Epithelial cell of proximal tubule (primary cell): ENCODE results near the gene TSPAN11. TPM values are rescaled to one million over a fixed set of nuclear protein-coding genes. Genes with fewer than 3 reads are reported as not detected.

Experiments
- DNase-seq: peaks from one replicate; pipeline ENCODE4 v3.0.0-alpha.2; 2011; ENCODE audit warnings: low read depth
- H3K4me3 ChIP-seq: 2 replicates; pipeline ENCODE4 v1.5.1; 2011; ENCODE audit warnings: low read depth, mild to moderate bottlenecking, low read length
- total RNA-seq: library from RNA; depleted of rRNA; stranded (reverse); fragments of >200 nt; gene quantifications from 2 replicates; pipeline ENCODE4 v1.2.3, GENCODE V29; 2015
- TF ChIP-seq, protein P1 (sequence below): conservative IDR thresholded peaks from 2 replicates; pipeline ENCODE4 v1.5.1; 2012; ENCODE audit warnings: low read depth, mild to moderate bottlenecking, low read length

TSPAN11 gene
- total RNA-seq, 1 donor from 2014 or later: 1.3 TPM

DNA sequence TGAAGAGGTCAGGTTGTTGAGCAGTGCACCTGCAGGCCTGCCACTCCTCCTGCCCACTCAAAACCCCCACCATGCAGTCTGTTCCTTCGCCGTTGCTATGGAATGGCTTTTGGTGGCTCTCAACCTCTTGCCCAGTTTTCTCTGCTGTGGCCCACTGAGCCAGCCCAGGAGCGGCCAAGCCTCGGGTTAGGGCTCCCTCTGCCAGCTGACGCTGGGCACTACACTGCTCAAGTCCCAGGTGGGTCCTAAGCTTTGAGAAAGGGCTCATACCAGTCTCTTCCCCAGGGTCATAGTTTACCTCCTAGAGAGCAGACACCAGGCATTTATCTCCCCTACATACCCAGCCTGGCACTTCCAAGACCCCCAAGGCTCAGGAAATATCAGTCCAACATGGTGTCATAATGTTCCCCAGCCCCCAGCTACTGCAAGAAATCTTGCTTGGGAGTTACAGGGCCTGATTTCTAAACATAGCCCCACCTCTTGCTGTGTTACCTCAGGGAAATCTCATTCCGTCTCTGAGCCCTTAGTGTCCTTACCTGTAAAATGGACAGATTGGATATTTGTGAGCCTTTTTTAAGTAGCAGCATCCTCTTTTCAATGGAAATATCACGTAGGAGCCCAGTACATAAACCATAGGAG lies 59.4 kb downstream of the TSPAN11 start:
- H3K4me3 ChIP-seq: no peak overlapping the region
- DNase-seq: no peak
- TF ChIP-seq, protein P1, sequence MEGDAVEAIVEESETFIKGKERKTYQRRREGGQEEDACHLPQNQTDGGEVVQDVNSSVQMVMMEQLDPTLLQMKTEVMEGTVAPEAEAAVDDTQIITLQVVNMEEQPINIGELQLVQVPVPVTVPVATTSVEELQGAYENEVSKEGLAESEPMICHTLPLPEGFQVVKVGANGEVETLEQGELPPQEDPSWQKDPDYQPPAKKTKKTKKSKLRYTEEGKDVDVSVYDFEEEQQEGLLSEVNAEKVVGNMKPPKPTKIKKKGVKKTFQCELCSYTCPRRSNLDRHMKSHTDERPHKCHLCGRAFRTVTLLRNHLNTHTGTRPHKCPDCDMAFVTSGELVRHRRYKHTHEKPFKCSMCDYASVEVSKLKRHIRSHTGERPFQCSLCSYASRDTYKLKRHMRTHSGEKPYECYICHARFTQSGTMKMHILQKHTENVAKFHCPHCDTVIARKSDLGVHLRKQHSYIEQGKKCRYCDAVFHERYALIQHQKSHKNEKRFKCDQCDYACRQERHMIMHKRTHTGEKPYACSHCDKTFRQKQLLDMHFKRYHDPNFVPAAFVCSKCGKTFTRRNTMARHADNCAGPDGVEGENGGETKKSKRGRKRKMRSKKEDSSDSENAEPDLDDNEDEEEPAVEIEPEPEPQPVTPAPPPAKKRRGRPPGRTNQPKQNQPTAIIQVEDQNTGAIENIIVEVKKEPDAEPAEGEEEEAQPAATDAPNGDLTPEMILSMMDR: peak; percentile 97

DNA sequence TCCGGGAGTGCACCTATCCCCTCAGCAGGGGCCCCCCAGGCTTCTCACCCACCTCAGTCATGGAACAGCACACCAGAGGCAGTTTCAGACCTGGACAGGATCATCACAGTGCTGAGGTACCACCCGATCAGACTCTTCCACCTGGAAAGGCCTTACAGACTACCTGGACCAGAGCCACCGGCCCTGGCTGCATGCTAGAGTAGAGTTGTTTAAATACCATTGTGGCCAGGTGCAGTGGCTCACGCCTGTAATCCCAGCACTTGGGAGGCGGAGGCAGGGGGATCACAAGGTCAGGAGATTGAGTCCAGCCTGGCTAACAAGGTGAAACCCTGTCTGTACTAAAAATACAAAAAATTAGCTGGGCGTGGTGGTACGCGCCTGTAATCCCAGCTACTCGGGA lies 61.5 kb downstream of the TSPAN11 start:
- TF ChIP-seq, protein P1: no peak
- H3K4me3 ChIP-seq: no peak overlapping the region
- no peak for DNase-seq

DNA sequence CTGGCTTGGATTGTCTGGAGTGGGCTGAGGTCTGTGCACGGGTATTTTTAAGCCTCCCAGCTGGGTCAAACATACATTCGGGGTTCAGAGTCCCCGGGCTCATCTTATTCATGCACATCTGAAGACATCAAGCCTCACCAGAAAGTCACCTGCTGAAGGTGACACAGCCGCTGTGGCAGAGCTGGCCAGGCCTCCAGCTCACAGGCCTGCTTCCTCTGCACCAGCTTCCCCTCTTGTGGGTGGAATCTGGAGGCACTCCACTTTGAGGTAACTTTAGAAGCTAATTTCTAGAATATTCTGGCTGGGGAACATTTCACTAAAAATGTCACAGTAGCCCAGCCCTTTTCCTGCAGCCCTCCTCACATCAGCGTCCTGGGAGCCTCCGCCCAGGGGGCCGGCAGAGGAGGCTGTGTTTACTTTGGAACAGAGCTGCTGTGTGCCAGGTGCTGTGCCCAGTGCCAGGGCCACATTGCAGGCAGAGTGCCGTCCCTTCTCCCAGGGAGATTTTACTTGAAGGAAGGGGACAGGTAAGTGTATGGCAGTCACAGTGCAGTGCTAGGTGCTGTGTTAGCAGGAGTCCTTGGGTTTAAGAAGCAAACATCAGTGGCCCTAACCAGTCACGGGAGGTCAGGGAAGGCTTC lies 62.2 kb downstream of the TSPAN11 start:
- DNase-seq: no peak
- H3K4me3 ChIP-seq: no peak overlapping the region
- TF ChIP-seq, protein P1: no peak

DNA sequence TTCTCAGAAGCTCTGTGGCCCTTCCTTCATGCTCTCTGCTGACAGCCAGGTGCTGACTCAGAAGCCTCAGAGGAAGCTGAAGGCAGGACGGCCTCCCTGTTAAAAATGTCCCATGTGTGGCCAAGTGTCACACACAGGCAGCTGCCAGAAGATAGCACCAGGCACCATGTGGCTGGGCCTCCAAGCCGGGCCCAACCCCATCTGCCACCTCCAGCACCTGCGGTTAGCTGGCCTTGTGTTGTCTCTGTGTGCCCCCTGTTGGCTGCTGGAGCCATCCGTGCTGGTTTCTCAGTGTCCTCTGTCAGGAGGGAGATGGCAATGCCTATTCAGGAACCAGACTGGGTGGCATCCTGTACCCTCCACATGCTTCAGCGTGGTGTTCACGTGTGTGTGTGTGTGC lies 63.2 kb downstream of the TSPAN11 start:
- DNase-seq: no peak

DNA sequence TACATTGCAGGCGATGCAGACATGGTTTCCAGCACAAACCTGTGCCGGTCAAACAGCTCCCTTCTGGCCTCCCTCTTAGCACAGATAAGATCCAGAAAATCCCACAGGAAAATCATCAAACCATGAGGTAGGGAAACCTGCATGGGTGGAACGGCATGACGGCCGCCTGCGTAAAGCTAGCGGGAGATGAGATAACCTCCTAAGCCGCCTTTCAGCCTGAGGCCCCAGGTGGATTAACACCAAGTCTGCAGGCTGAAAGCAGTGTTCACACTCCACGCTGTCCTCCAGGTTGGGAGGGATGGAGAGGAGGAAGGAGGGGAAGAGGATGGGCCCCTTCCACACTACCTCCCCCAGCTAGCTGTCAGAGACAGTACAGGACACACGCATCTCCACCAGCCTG lies 63.8 kb downstream of the TSPAN11 start:
- no peak for DNase-seq
- H3K4me3 ChIP-seq: no peak overlapping the region
- TF ChIP-seq, protein P1: no peak

More for the DNA sequence above, 63.2 kb downstream of the TSPAN11 start:
- TF ChIP-seq, protein P1: peak; percentile 35
- H3K4me3 ChIP-seq: no peak overlapping the region

DNA sequence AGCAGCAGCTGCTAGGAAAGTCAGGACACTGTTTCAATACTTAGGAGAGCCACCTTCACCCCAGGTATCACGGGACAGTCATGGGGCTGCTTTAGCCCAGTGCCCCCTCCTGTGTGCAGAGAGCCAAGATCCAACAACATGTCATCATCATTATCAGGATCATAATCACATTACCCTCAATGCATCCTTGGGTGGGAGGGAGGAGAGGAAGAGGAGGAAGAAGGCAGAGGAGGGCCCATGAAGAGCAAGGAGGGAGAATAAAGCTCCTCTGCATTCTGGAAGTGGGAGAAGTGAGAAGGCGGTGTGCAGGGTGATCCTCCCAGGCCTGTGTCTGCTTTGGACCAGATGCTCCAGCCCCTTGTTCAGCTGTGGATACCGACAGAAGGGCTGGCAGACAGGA lies 64.2 kb downstream of the TSPAN11 start:
- TF ChIP-seq, protein P1: no peak
- DNase-seq: no peak
- H3K4me3 ChIP-seq: no peak overlapping the region

DNA sequence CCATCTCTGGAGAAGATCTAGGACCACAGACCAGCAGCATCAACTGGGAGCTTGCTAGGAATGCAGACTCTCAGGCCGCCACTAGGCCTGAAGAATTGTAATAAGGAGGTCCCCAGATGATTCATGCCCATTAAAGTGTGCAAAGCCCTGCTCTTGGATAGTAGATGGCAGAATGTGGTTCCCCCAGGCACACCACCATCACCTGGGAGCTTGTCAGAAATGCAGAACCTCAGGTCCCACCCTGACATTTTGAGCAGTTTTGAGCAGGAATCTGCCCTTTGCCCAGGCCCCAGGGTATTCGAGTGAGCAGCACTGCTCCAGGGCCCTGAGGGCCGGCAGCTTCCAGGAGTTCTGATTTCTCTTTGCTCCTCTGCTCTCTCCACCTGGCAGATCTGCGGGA lies 64.9 kb downstream of the TSPAN11 start:
- DNase-seq: no peak
- TF ChIP-seq, protein P1: no peak
- no peak overlapping the region for H3K4me3 ChIP-seq
